HG02970 (cell line): ENCODE measurements around the gene NFATC3.
"Not testable (repeated sequence)": the region's sequence is repeated elsewhere in the genome, so short reads cannot be mapped to it uniquely, and the experiment has no call there.

Experiments
- ATAC-seq: cut with Tn5 transposase; IDR thresholded peaks from one replicate; pipeline ENCODE4 v1.9.1; 2021; ENCODE audit warnings: mild to moderate bottlenecking, moderate library complexity, moderate number of reproducible peaks; ENCODE audit not compliant: unreplicated experiment, low FRiP score

Gene NFATC3

DNA sequence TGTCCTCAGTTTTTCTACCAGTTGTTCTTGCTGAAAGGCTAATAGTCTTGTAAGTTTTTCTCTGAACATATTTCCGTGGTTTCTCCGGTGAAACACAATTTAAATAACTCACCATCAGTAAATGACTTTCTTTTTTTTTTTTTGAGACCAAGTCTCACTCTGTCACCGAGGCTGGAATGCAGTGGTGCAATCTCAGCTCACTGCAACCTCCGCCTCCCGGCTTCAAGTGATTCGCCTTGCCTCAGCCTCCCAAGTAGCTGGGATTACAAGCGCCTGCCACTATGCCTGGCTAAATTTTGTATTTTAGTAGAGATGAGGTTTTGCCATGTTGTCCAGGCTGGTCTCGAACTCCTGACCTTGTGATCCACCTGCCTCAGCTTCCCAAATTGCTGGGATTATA, 29.8 kb downstream of the NFATC3 start:
- ATAC-seq: not testable (repeated sequence)

DNA sequence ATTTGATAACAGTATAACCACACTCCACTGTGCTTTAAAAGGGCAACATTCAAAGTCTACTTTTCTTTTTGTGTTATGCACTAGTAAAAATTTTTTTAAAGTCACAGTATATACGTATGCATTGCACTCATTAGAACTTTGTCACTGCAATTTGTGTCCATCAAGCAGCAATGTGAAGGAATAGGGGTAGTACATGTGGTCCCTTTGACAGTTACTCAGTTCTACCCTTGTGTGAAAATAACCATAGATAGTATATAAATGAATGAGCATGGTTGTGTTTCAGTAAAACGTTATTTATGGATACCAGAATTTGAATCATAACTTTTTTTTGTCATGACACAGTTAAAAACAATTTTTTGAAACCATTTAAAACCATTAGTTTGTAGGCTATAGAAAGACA, 30.7 kb downstream of the NFATC3 start:
- ATAC-seq: no peak

DNA sequence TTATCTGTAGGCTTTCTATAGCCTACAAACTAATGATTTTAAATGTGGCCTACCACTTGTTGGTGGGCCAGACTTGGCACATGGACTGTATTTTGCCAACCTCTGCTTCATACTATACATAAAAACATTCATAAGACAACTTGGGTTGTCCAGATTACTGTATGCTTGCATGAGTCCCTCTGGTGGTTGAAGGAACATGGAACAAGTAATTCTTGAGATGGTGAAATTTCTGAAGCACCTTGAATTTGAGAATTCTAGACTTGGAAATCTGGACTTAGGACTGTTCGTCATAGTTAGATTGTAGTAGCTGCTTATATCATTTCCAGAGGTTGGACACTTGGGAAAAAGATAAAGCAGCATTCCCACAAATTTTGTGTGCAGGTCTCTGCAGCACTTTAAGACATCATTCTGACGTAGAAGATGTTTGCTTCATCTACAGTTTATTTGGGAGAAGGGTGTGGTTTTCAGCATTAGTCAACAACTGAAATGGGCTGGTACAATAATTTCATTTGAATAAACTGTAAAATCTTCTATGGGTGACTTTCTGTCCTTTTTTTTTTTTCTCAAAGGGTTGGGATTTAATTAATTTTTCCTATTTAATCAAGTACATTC, 31.2 kb downstream of the NFATC3 start:
- ATAC-seq: no peak

DNA sequence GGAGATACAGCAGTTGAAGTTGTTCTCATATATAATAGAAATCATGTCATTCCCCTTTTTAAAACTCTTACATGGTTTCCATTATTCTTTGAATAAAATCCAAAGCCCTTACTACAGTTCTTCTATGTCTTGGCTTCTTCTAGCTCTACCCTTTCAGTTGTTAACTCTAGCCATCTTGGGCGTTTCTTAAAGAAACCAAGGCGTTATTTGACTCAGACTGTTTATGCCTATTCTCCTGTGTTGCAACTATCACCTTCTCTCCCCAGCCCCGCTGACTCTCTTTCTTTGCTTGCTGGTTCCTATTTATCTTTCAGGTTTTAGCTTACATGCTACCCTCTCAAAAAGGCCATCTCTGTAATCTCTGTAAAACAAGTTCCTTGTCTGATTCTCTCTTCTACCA, 32.7 kb downstream of the NFATC3 start:
- ATAC-seq: no peak

DNA sequence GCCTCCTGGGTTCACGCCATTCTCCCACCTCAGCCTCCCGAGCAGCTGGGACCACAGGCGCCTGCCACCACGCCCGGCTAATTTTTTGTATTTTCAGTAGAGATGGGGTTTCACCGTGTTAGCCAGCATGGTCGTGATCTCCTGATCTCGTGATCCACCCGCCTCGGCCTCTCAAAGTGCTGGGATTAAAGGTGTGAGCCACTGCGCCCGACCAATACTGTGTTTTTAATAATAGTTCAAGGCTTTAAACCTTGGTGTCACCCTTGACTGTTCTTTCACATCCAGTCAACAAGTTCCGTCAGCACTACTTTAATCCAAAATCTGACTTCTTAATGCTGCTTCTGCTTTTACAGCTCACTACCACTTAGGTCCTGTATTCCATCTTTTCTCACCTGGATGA, 33.8 kb downstream of the NFATC3 start:
- ATAC-seq: not testable (repeated sequence)

DNA sequence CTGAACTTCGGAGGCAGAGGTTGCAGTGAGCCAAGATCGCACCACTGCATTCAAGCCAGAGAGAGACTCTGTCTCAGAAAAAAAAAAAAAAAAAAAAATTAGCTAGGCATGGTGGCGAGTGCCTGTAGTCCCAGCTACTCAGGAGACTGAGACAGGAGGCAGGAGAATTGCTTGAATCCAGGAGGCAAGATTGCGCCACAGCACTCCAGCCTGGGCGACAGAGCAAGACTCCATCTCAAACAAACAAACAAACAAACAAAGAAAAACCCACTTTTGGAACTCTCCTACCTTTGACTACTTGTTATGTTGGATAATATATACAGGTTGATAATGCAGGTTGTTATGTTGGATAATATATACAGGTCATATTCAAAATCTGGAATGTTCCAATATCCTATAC, 35.3 kb downstream of the NFATC3 start:
- ATAC-seq: not testable (repeated sequence)

DNA sequence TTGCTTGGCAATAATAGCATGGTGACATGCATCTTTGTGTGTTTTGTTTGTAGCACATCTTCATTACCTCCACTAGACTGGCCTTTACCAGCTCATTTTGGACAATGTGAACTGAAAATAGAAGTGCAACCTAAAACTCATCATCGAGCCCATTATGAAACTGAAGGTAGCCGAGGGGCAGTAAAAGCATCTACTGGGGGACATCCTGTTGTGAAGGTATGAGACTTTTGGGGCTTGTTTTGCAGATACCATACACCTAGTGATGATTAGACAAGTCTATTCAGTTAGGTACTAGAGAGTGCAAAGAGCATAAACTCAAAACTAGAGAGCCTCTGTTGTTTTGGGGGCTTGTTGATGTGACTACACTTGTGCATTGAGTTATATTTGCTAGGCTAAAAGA, 41.2 kb downstream of the NFATC3 start:
- no peak for ATAC-seq

DNA sequence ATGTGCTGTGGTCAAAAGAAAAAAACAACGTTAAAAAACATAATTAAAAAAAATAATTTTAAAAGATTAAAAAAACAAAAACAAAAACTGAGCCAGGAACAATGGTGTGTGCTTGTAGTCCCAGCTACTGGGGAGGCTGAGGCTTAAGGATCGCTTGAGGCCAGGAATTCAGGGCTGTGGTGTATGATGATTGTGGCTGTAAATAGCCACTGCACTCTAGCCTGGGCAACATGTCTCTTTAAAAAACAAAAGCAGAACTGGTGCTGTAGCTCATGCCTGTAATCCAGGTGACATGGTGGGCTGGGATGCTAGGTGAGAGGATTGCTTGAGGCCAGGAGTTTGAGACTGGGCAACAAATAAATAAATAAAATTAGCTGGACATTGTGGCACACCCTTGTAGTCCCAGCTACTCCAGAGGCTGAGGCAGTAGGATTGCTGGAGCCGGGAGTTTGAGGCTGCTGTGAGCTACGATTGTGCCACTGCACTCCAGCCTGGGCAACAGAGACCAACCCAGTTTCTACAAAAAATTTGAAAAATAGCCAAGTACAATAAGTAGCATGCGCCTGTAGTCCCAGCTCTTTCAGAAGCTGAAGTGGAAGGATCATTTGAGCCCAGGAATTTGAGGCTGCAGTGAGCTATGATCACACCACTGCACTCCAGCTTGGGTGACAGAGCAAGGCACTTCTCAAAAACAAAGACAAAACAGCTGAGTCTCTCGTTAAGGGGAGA, 43.6 kb downstream of the NFATC3 start:
- no peak for ATAC-seq

DNA sequence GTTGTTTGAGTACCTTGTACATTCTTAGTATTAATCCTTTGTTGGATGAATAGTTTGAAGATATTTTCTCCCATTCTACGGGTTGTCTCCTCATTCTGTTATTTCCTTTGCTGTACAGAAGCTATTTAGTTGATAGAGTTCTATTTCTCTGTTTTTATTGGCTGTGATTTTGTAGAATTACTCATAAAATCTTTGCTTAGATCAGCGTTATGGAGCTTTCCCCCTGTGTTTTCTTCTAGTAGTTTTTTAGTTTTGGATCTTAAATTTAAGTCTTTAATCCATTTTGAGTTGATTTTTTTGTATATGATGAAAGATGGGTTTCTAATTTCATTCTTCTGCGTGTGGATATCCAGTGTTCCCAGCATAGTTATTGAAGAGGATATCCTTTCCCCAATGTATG, 45.4 kb downstream of the NFATC3 start:
- ATAC-seq: no peak

DNA sequence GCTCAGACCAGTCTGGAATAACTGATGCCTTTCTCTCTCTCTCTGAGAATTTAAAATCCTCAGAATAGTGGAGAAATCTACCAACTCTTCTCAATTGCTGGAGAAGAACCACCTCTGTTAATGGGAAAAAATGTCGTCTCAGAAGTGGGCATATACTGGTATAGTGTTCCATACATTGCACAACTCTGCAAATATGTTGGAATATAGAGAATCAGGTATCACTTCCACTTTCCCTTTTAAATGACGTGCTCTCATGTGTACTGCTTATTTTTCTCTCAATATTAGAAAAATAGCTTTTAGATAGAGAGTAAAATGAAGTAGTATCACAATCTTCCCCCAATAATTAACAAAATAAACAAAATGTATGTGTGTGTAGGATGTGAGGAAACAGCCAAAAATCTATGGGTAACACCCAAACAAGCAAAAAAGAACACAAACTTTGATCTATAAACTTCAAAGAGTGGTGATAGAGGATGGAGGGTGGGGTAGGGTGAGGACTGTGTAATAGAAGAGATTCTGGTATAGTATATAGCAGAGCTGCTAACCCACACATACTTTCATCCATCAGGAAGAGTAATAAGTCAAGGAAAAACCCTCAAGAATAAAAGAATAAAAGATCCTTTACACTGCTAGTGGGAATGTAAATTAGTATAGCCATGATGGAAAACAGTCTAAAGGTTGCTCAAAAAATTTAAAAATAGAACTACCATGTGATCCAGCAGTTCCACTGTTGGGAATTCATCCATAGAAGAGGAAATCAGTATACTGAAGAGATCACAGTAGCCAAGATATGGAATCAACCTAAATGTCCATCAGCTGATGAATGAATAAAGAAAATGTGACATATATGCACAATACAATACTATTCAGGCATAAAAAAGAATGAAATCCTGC, 46.9 kb downstream of the NFATC3 start:
- ATAC-seq: no peak

DNA sequence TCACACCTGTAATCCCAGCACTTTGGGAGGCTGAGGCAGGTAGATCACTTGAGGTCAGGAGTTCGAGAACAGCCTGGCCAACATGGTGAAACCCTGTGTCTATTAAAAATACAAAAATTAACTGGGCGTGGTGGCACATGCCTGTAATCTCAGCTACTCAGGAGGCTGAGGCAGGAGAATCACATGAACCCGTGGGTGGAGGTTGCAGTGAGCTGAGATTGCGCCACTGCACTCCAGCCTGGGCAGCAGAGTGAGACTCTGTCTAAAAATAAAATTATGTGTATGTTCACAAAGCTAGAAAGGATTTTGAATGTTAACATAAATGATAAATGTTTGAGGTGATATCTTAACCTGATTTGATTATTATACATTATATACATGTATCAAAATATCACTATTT, 47.8 kb downstream of the NFATC3 start:
- ATAC-seq: not testable (repeated sequence)

DNA sequence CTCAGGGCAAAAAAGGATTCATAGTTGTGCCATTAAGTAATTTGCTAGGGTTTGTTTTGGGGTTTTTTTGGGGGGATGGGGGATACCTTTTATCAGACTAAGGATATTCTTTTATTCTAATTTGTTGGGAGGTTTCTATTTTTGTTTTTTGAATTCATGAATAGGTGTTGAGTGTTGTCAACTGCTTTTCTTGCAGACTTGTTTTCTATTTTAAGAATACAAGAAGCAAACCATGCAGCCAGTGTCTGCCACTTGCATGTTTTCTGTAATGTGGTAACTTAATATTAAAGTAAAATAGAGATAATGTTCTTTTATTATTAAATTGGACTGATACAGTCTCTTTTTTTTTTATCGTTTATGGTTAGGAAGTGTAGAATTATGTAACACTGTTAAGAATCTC, 49.5 kb downstream of the NFATC3 start:
- ATAC-seq: no peak

DNA sequence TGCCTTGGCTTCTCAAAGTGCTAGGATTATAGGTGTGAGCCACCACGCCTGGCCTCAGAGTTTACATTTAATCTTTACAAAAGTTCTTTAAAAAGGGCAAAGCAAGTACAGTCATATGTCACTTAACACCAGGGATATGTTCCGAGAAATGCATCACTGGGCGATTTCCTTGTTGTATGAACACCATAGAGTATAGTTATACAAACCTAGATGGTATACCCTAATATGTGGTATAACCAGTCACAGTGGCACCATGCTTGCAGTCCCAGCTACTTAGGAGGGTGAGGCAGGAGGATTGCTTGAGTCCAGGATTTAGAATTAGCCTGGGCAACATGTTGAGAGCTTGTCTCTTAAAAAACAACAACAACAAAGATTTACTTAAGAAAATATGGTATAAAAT, 51.3 kb downstream of the NFATC3 start:
- ATAC-seq: no peak

DNA sequence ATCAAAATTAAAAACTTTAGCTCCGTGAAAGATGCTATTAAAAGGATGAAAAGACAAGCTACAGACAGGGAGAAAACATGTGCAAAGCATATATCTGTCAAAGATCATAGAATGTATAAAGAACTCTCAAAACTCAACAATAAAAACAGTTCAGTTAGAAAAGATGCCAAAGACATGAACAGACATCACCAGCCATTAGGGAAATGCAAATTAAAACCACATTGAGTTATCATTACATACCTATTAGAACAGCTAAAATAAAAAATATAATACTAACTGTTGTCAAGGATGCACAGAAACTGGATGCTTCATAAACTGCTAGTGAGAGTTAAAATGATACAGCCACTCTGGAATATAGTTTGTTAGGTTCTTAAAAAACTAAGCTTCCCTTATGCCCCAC, 58.8 kb downstream of the NFATC3 start:
- ATAC-seq: no peak

DNA sequence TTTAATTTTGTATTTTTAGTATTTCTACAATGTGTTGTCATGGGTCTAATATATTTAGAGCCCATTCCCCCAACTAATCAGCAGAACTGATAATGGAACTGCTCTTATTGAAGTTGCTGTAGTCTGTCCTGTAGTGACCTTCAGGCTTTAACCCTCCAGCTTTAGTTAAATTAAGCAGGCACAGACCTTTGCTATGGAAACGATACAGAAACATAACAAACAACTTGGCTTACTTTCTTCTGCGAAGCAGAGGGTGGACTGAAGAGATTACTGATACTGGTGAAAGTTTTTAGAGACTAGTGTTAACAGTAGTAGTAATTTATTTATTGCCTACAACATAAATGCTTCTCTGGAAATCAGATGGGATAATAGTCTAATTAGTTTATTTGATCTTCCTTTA, 61.4 kb downstream of the NFATC3 start:
- no peak for ATAC-seq

DNA sequence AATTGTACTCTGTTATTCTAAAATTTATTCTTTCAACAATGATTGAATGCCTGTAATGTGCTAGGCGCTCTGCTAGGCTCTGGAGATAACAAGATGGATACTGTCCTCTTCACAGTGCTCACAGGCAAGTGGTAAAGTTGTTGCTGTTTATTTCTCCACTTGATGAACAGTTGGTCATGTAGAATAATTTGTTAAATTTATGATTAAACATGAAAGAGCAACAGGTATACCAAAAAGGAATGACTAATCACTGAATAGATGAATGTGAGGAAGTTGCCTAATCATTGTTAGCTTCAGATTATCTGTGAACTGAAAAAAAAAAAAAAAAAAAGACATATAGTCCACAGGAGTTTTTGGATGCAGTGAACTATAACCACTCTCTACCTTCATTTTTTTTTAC, 62.3 kb downstream of the NFATC3 start:
- ATAC-seq: no peak

DNA sequence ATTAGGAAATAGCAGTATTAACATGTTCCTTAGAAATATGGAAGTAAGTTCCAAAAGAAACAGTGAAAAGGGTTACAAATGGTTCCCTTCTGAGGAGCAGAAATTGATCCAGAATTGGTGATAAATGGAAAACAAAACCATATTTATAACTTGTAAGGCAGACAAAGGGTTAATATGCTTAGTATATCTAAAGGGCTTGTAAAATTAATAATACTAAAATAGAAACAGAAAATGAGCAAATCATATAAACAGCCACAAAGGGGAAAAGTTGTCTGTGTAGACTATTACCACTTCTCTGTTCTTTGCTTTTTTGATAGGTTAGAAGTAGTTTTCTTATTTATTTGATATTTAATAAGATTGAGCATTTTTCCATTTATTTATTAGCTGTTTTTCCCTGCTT, 64.4 kb downstream of the NFATC3 start:
- ATAC-seq: no peak

DNA sequence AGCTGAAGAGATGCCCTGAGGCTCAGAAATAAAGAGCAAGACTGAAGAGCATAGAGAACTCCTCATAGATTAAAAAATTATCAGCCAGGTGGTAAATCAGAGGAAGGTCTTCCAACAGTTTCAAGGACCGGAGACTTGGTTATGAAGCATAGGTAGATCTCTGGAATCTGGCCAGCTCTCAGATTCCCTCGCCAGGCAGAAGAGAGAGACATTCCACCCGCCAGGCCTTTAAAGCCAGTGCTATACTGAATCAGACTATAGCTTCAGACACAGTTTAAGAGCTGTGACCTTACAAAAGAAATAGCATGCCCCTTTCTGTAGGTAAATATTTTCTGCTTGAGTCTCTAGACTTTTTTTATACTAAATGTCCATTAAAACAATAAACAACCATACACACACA, 70.3 kb downstream of the NFATC3 start:
- no peak for ATAC-seq

DNA sequence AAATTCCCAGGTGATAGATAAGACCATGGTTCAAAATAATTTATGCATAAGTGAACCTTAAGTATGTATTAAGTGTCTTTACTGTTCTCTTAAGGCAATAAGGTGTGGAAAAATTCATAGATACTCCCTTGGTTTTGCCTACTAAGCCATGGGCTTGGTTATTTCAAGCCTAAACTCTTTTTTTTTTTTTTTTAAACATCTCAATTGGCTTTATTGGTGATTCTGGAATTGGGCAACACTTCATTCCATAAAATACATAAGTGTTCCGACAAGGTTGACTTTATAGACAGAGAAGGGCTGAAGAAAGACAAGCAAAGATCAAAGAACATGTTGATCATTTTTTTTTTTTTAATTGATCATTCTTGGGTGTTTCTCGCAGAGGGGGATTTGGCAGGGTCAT, 77.2 kb downstream of the NFATC3 start:
- no peak for ATAC-seq

DNA sequence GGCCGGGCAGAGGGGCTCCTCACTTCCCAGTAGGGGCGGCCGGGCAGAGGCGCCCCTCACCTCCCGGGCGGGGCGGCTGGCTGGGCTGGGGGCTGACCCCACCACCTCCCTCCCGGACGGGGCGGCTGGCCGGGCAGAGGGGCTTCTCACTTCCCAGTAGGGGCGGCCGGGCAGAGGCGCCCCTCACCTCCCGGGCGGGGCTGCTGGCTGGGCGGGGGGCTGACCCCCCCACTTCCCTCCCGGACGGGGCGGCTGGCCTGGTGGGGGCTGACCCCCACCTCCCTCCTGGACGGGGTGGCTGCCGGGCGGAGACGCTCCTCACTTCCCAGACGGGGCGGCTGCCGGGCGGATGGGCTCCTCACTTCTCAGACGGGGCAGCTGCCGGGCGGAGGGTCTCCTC, 78.1 kb downstream of the NFATC3 start:
- not testable (repeated sequence) for ATAC-seq

DNA sequence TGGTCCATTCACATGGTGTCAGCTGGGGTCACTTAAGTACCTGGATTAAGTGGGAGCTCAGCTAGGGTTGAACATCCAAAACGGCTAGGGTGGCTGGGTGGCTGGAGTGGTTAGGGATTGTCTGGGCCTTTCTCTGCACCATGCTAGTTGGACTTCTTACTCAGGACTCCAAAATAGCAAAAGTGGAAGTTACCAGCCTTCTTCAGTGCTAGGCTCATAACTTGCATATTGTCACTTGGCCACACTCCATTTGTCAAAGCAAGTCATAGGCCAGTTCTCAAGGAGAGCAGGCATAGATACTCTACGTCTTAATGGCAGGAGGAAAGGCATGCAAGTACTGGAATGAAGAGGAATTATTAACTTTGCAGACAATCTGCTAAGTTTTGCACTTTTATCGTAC, 81.1 kb downstream of the NFATC3 start:
- no peak for ATAC-seq
